ENCODE results near the gene SNX25. TPM values are rescaled to one million over a fixed set of nuclear protein-coding genes. Genes with fewer than 3 reads are reported as not detected.

SNX25 gene
- total RNA-seq, 1 experiment from 2014 or later: 8.3 TPM

DNA sequence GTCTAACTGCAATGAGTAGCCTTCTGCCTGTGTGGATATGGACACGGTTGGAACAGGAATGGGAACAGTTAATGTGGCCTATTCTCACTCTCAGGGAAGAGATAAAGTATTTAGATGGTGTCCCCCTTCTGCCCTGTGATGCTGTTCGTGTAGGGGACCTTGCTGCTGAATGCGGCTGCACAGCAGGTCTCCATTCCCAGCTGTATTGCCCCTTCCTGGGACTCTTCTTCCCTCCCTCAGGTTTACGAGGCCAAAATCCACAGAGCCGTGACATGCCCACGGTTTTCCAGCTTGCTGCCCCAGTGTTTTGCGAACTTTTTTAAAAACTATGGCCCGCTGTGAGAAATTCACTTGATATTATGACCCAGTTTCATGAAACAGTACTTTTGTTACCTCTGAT is 50.3 kb downstream of the SNX25 start:
- no peak for DNase-seq (ENCODE audit: low spot score)

DNA sequence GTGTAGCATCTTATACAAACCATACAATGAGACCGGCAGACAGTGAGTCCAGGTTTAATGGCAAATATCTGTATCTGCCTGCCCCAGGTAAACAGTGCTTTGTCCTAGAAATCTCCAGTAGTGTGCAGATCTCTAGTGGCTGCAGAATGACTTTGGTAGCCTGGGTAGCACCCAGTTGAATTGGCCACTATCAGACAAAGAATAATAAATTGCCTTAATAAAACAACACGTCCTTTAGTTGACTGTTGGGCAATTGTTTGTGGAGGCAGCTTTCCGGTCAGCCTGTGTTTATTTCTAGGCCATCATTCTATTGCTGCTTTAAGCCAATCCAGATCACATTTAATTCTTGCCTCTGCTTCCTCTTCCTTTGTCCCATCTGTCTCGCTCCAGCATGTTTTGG is 52.5 kb downstream of the SNX25 start:
- DNase-seq (ENCODE audit: low spot score): no peak

DNA sequence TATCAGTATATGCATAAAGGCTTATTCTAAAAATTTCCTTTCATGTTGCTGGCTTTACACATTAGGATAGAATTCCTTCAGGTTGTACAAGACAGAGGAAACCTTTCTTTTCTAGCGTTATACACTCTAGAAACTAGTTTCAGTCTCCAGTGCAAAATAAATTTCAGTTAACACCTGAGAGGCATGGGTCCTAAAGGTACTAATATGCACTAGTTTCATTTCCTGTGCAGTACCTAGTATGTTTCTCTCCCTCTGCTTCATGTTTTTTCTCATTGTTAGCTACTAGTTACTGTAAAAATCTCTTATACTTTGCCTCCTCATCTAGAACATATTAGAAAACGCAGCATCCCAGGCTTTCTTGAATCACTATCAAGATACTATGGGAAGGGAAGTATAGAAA is 54.0 kb downstream of the SNX25 start:
- DNase-seq (ENCODE audit: low spot score): no peak

DNA sequence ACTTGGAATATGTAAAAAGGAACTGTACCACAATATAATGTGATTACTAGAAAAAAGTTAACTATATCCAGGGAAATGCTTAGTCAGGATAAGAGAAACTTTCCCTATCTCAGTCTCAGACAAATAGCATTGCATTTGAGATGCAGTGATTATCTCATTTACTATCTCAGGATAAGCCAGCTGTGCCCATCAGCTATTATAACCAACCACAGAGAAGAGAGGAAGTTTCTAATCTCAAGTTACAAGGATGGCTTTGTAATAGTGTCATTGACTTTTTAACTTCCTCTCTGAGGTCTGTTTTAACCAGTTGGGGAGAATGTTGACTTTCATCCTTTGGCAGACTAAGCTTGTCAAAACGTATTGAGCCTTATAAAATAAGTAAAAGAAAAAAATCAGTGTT is 56.5 kb downstream of the SNX25 start:
- DNase-seq (ENCODE audit: low spot score): no peak

DNA sequence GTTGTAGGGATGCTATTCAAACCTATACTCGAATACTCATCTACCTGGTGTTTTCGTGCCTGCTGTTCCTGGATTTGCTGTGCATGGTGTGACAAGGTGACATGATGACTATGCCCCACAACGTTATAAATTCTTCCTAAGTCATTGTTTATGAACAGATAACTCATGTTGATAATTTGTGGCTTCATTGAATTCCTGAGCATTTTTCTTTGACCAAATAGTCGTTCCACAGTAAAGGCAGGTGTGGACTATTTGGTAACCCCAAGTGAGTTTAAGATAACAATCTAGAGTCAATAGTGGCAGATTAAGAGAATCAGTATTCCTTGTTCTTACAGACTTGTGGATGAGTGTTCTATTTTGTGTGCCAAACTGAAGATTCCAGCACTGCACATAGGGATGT is 59.9 kb downstream of the SNX25 start:
- DNase-seq (ENCODE audit: low spot score): no peak

DNA sequence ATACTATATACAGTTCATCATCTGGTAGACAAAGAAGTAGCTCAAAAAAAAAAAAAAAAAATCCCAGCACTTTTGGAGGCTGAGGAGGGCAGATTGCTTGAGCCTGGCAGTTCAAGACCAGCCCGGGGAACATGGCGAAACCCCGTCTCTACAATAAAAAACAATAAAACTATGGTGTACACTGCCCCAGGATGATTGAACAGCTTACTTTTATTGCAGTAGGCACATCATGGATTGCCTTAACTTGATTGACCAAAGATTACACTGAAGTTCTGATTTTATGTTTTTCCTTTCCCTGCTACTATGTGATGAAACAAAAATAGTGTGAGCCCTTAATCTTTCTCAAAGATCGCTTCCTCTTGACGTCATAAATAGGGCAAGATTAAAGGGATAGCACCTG is 60.6 kb downstream of the SNX25 start:
- DNase-seq (ENCODE audit: low spot score): no peak

DNA sequence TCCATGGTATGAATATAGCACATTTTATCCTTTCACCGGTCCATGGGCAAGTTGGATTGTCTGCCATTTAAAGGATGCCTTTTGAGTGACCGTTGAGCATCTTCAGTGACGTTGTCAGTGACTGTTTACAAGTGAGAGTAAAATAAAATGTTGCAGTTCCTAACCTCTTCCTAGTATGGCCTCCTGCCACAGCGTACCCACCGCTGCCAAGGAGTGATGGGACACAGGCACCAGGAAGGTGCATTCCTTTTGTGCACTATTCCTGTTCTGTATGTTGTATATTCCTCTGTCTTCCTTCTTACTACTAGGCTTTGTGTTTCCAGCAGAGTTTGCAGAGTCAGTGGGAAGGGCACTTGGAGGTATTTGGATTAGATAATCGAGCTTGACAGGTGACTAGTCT is 61.5 kb downstream of the SNX25 start:
- no peak for DNase-seq (ENCODE audit: low spot score)

DNA sequence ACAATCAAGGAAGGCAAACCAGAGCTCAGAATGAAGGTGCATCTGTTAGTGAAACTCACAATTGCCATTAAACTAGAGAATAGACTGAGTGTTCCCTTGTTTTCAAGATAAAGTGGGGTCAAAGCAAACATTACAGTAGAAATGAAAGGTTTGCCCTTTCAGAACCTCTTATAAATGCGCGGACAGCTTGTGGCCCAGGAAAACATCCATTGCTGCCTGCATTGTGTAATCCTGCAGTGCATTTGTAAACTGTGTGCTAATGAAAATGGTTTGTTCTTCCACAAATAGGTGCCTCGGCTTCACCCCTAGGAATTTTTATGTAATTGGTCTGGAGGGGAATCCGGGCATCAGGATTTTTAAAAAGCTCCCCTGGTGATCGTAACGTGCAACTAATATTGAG is 62.8 kb downstream of the SNX25 start:
- DNase-seq (ENCODE audit: low spot score): no peak

DNA sequence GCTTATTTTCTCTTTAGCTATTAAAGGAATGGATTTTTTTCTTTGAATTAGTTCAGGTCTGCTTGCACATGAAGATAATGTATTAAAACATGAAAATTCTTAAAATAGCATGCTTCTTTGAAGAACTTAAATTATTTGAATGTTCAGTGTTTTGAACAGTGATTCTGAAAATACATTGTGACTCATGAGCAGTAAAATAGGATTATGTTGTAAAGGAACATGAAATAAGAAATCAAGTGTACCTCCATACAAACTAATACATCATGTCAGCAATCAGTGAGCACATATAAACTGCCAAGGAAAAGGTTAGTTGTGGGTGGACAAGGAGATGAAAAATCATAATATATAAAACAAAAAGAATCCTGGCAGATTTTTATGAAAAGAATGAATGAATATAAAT is 66.1 kb downstream of the SNX25 start:
- DNase-seq (ENCODE audit: low spot score): no peak

DNA sequence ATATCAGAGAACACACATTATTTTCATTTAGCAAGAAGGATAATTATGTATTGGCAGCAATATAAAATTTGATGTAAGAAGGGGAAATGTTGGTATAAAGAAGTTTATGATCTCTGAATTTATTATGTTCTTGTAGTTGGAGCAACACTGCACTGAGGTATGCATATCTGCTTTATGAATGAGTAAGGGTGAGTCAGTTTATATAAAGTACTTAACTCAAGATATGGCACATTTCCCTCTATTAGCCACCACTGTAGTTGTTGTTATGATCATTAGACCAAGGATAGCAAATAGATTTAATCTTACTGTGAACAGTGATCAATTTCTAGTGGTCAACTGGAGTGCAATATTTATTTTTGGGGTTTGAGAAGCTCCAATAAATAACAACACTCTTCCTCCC is 66.6 kb downstream of the SNX25 start:
- DNase-seq (ENCODE audit: low spot score): no peak

DNA sequence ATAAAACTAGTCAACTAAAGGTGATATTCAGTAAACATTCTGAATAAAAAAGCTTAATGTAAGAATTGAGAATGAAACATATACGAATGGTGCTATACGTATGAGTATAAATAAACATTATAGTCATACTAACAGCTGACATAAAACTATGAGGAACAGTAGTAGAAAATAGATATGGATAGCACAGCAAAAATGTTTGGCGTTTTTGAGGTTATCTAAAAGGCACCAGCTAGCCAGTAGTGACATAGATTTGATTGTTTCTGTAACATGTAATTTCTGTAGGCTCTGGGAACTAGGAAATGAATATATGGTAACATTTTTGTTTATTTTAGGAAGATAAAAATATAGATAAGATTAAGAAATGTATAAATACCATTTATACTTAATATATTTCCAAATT is 69.3 kb downstream of the SNX25 start:
- DNase-seq (ENCODE audit: low spot score): no peak

DNA sequence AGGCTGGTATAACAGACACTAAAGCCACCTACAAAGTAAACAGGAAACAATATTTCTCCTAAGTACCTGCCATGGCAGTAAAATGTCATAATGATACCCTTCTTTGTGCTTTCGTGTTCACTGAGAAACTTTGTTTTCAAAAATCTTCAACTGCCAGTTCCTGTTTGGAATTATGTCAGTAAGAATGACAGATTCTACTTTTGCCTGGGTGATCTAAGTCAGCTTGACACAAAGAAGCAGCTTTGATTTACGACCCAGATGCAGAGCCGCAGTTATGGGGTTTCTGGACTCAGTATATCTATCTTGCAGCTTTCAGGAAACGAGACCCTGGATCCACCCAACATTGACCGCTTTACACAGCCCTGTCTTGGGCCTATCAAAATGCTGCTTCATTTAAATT is 71.2 kb downstream of the SNX25 start:
- DNase-seq (ENCODE audit: low spot score): no peak

DNA sequence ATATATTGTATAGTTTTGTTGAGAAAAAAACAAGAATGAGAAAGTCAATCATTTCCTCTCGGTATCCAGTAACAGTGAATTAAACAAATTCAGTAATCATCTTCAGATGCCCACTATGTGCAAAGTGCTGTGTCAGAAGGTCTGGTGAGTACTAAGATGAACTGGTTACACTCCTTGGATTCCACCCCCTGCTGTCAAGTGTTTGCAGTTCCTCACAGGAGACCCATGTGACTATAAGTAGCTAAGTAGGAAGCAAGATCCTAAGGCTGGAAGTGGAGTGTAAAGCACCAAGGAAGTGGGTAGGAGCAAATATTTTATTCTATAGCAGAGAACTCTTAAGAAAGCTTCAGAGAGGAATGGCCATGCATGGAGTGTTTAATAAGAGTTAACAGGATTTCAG is 73.6 kb downstream of the SNX25 start:
- no peak for DNase-seq (ENCODE audit: low spot score)

DNA sequence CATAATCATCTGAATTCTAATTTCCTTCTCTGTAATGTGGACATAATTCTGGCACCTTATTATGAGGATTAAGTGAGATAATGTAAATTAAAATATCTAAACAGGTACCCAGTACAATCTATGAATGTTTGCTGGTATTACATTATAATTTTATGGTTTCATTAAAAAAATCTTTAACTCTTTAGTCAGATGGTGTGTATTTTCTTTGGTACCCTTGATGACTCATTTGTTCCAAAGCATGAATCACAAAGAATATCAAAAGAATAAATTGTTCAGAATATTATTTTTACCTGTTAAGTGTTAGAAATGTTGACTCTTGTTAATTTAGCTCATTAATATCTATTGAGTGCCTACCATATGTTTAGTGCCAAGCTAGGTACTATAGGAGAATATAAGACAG is 74.3 kb downstream of the SNX25 start:
- no peak for DNase-seq (ENCODE audit: low spot score)

DNA sequence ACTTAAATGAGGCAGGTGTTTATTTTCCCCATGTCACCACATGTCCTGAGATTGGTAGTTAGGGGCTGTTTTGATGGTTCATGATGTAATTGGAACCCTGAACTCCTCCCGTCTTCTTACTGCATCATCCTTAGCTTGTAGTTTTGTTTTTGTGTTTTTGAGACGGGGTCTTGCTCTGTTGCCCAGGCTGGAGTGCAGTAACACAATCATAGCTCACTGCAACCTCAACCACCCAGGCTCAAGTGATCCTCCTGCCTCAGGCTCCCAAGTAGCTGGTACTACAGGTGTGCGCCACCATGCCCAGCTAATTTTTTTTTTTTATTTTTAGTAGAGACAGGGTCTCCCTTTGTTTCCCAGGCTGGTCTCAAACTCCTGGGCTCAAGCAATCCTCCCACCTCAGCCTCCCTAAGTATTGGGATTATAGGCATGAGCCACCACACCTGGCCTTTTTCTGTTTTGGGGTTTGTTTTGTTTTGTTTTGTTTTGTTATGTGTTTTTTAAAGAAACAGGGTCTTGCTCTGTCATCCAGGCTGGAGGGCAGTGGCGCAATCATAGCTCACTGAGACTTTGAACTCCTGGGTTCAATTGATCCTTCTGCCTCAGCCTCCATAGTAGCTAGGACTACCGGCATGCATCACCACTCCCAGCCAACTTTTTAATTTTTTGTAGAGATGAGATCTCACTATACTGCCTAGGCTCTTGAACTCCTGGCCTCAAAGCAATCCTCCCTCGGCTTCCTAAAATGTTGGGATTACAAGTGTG is 76.4 kb downstream of the SNX25 start:
- DNase-seq (ENCODE audit: low spot score): no peak

DNA sequence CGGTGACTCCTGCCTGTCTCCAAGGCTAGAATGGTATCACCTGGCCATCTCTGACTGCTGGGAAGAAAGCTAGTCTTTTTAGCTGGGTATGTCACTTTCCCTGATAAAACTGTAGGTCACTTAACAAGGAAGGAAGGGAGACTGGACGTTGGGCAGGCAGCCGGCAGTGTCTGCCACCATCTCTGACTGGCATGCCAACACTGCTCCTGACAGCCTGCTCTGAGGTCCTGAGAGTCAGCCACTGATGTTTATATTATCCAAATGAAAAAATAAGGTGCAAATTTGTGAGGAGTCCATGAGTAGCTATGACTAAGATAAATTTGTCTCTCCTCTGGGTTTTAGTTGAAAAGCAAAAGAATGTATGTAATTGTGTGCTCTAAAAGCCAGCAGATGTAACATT is 77.2 kb downstream of the SNX25 start:
- DNase-seq (ENCODE audit: low spot score): no peak

DNA sequence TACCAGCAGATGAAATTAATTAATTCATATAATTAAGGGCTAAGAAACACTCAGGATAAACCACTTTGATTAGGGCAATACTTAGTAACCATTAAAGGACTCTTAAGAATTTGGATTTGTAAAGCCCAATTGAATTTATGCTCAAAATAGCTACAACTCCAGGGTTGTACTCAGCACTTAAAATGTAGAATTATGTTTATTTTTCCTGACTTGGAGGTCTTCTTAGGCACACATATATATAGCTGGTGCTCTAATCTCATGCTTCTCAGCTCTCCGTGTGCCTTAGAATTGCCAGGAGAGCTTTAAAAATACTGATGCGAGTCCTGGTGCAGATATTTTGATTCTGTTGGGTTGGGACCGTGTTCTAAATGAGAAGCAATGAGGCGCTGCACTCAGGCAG is 77.6 kb downstream of the SNX25 start:
- DNase-seq (ENCODE audit: low spot score): no peak

DNA sequence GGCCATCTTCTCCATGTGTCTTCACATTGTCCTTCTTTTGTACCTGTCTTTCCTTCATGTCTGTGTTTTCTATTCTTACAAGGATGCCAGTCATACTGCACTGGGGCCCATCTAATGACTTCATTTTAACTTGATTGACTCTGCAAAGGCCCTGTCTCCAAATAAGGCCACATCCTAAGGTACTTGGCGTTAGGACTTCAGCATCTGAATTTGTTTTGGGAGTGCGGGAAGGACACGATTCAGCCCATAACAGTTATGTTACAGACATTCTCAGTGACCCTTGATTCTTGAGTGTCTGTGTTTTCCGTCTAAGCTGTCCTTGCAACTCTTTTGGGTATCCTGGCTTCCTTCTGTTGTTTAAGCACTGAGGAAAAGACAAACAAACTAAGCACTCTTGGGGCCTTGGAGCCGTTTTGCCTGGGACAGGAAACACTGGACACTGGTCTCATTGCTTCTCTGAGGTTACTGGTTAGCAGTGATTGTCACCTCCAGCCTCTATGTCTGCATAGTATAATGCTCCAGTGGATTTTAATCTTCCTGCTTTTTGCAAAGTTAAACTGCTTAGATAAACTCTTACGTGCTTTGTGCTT is 80.7 kb downstream of the SNX25 start:
- DNase-seq (ENCODE audit: low spot score): no peak

DNA sequence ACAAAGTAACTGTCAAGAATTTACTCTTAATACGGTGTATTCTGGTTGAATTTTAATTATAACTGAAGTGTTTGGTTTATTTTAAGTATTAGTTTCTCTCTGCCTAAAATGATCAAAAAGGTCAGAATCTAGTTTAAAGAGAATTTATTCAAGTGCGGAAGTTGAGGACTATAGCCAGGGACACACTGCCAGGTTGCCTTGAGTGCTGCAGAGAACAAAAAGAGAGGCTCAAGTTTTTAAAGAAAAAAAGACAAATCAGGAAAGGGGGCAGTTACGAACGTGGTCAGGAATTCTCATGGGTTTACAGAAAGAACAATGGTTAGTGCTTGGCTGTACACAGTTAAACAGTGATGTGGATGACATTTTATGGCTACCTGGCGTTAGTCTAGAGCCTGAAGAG is 81.3 kb downstream of the SNX25 start:
- no peak for DNase-seq (ENCODE audit: low spot score)

DNA sequence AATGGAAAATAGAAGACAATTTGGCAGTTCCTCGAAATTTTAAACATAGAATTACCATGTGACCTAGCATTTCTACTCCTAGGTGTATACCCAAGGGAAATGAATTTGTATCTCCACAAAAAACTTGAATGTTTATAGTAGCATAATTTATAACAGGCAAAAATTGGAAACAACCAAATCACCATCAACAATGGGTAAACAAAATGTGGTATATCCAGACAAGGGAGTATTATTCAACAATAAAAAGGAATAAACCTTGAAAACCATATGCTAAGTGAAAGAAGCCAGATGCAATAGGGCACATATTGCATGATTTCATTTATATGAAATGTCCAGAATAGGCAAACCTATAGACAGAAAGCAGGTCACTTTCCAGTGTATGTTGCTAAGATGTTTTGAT is 83.8 kb downstream of the SNX25 start:
- no peak for DNase-seq (ENCODE audit: low spot score)

DNA sequence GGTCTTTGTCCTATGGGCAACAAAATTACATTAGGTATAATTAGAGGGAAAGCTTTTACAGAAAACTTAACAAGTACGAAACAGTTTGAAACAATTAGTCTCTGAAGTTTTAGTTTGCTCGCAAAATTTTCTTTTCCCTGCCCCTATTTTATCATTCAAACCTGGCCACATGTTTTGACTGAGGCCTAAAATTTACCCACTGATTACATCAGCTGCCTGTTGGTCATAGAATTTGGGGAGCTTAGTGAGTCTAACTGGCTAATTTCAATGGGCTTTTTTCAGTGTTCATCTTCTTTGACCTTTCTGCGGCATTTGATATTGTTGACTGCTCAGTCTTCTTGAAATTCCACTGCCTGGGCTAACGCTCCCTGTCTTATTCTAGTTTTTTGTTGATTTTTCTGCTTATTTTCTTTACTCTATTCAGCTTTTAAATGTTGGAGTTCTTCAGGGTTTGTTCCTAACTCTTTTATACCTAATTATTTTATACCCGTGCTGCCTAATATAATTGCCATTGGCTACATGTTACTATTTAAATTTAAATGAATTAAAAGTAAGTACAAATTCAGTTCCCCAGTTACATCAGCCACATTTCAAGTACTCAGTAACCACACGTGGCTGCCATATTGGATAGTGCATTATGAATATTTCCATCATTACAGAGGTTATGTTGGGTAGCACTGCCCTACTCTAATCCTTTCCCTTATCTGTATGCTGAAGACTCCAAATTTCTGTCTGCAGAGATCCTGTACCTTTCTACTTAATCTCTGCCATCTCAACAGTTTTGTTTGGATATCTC is 87.5 kb downstream of the SNX25 start:
- no peak for DNase-seq (ENCODE audit: low spot score)

DNA sequence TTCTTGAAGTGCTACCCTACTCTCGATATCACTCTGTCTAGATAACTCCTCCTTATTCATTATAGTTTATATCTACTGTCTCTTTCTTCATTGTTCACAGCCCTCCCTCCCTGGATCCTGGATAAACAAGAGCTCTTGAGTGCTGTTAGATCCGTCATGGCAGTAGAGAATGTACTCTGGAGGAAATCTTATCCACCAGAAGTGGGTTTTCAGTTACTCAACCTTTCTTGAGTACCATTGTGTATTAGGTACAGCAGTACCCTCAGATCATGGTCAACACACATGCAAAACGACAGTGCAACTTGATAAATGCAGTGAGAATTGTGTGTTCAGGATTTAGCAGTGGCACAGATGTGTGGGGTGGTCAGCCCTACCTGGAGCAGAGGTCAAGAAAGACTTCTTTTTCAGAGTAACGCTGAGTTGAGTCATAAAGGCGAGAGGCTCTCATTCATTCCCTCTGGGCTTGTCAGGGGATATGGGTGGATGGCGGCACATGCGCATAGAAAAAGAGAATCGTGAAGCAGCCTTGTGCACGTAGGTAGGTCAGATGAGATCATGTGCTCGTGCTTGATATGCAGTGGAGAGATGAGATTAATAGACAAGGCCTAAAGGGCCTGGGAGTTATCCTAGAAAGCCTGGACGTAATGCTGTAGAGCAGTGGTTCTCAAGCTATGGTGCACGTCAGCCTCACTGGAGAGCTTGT is 89.5 kb downstream of the SNX25 start:
- DNase-seq (ENCODE audit: low spot score): no peak

DNA sequence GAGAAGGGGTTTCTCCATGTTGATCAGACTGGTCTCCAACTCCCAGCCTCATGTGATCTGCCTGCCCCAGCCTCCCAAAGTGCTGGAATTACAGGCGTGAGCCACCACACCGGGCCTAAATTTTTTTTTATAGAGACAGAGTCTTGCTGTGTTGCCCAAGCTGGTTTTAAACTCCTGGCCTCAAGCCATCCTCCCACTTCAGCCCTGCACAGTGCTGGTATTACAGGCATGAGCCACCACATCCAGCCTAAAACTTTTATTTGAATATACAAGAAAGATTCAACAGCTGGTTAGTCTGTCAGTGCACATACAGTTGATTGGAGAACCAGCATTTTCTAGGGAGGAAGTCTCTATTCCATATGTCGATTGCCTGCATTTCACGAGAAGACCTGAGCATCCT is 95.1 kb downstream of the SNX25 start:
- no peak for DNase-seq (ENCODE audit: low spot score)
